Kidney (tissue), 14 donors: ENCODE results near the gene EHD4. TPM values are rescaled to one million over a fixed set of nuclear protein-coding genes. Genes with fewer than 3 reads are reported as not detected.

Experiments
- DNase-seq, 5 donors: peaks; one replicate each; pipeline ENCODE4 v3.0.0-alpha.2; 2013 to 2020
- FAIRE-seq: peaks from 2 replicates; lab custom pipeline; 2012; peaks lifted over from hg19 to GRCh38; lab: Jason Lieb, UNC
- H3K27ac ChIP-seq, 2 donors: one replicate each; pipeline ENCODE4 v1.7.0; 2013; ENCODE audit warnings: low read depth in 2 of 2, low read length in 2 of 2, inconsistent platforms in 1 of 2
- H3K27me3 ChIP-seq: one replicate; pipeline ENCODE4 v1.7.1; 2013; ENCODE audit warnings: low read length, inconsistent platforms; ENCODE audit not compliant: control insufficient read depth, insufficient read depth
- H3K36me3 ChIP-seq, 3 donors: one replicate each; pipeline versions ENCODE4 v1.7.0 to v1.7.1; 2013; ENCODE audit warnings: low read length in 3 of 3, control low read depth in 1 of 3, inconsistent platforms in 1 of 3; ENCODE audit not compliant: insufficient read depth in 3 of 3, control insufficient read depth in 2 of 3
- H3K4me1 ChIP-seq, 3 donors: one replicate each; pipeline versions ENCODE4 v1.7.0 to v1.7.1; 2013; ENCODE audit warnings: low read length in 3 of 3, inconsistent platforms in 1 of 3, low read depth in 1 of 3; ENCODE audit not compliant: control insufficient read depth in 2 of 3, insufficient read depth in 2 of 3
- H3K4me3 ChIP-seq, 3 donors: one replicate each; pipeline versions ENCODE4 v1.7.0 to v1.8.1; 2013; ENCODE audit warnings: low read length in 3 of 3, control low read depth in 1 of 3, inconsistent platforms in 1 of 3
- H3K9ac ChIP-seq, 3 donors: one replicate each; pipeline versions ENCODE4 v1.7.0 to v1.7.1; 2013; ENCODE audit warnings: low read length in 3 of 3, control low read depth in 1 of 3, inconsistent platforms in 1 of 3
- H3K9me3 ChIP-seq, 3 donors: one replicate each; pipeline versions ENCODE4 v1.7.0 to v1.7.1; 2013; ENCODE audit warnings: low read length in 3 of 3, control low read depth in 1 of 3, inconsistent platforms in 1 of 3; ENCODE audit not compliant: control insufficient read depth in 2 of 3, insufficient read depth in 1 of 3
- intact Hi-C: fragments of 100-400 bp; cut with DNase I; formaldehyde crosslinking; loops from one replicate; pipeline ENCODE4 v1.11.1; 2022
- polyA plus RNA-seq: library from polyadenylated mRNA; stranded (reverse); fragments of 350-450 nt; fragmentation: Illumina TruSeq; extraction: RNeasy Lipid Tissue Mini Kit (QIAGEN cat#74804); gene quantifications from one replicate; pipeline ENCODE4 v1.2.3, GENCODE V29; 2014; ENCODE audit warnings: low read depth, low replicate concordance; ENCODE audit not compliant: insufficient read depth
- total RNA-seq: library from RNA; stranded (reverse); fragmentation: NEBNext Ultra II Directional; extraction: Animal tissue kit (Norgen Biotek cat#: 25700); gene quantifications from one replicate; pipeline ENCODE4 v1.2.1, GENCODE V29; 2021
- TF ChIP-seq, protein P1 (sequence below): IDR thresholded peaks from 3 replicates; pipeline ENCODE4 v1.5.1; 2012; ENCODE audit warnings: mild to moderate bottlenecking, moderate library complexity, borderline replicate concordance; ENCODE audit not compliant: insufficient read depth; ENCODE audit errors: extremely low read depth
- donor health status: control.
- donor health status: control.
- donor health status: control.
- donor health status: control.
- donor health status: control.
- donor health status: DM: yes; HTN: yes; CAD: no.
- donor health status: Normal renal cell carcinoma (clear cell type).

The EHD4 gene
- total and polyA plus RNA-seq, 2 donors from 2014 or later = 15.7 to 38.5 TPM

DNA sequence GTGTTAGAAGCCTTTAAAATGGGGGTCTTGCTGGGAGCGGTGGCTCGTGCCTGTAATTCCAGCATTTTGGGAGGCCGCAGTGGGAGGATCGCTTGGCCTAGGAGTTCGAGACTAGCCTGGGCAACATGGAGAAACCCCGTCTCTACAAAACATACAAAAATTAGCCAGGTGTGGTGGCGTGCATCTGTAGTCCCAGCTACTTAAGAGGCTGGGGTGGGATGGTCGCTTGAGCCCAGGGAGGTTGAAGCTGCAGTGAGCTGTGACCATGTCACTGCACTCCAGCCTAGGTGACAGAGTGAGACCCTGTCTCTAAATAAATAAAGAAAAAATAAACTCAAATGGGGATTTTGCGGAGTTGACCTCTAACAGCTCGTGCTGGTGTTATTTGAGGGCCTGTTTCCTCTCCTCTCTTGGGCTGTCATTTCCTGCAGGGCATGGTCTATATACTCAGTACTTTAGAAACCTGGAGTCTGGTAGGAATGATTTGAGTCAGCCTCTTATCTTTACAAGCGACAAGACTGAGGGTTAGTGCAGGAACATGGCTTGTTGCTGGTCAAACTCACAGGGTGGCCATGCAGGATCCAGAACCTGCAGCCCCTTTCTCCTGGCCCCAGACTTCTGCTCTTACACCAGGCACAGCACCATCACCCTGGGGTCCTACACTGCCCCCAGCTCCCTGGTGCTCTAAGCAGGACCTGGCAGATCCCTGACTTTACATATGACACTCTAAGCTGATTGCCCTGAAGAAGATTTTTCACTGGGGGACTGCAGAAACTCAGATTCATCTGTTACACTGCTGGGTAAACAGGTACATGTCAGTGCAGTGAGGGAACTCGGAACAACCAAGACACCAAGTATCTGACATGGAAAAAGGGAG lies 15.1 kb downstream of the EHD4 start:
- Histone ChIP-seq H3K9me3 (no peaks in the 10 kb centered on the region), H3K27ac (no peak overlapping the region), H3K4me1 (peaks cover 0 to 17% (median 6%) of the 10 kb centered on the region in 3 donors), H3K9ac (no peak overlapping the region), H3K4me3 (no peak overlapping the region), H3K36me3 (peaks cover 0 to 3% (median 2%) of the 10 kb centered on the region in 3 donors), H3K27me3 (no peaks in the 10 kb centered on the region)
- TF ChIP-seq, protein P1, sequence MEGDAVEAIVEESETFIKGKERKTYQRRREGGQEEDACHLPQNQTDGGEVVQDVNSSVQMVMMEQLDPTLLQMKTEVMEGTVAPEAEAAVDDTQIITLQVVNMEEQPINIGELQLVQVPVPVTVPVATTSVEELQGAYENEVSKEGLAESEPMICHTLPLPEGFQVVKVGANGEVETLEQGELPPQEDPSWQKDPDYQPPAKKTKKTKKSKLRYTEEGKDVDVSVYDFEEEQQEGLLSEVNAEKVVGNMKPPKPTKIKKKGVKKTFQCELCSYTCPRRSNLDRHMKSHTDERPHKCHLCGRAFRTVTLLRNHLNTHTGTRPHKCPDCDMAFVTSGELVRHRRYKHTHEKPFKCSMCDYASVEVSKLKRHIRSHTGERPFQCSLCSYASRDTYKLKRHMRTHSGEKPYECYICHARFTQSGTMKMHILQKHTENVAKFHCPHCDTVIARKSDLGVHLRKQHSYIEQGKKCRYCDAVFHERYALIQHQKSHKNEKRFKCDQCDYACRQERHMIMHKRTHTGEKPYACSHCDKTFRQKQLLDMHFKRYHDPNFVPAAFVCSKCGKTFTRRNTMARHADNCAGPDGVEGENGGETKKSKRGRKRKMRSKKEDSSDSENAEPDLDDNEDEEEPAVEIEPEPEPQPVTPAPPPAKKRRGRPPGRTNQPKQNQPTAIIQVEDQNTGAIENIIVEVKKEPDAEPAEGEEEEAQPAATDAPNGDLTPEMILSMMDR = no peak
- no peak for FAIRE-seq
- intact Hi-C loops = no loop called here
- no peak for DNase-seq

DNA sequence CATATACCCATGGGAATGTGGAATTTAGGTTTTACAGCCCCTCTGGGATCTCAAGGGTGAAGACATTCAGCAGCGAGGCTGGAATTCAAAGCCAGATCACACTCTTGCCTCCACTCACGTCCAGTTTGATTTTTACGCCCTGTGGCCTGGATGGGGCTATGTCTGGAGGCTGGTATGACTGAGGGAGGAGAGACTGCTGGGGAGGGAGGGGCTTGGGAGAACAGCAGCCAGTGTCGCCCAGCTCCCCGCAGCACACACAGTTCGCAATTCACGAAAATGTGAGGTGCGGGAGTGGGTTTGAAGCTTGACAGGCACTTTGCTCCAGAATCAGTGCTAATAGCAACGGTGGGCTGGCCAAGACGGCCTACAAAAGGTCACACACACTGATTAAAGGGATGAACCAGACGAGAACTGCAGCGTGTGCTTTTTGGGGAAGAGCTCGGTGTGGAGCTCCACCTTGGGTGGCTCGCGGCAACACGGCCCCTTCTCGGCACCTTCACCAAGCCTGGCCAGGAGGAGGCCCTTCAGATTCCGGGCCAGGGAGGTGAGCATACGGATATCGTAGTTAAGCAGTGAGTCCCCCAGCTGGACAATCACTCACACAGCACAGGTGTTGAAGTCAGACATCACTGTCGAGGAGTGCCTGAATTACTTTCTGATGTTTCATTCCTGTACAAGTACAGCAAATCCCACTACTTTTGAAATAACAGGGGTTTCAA lies 16.4 kb downstream of the EHD4 start:
- FAIRE-seq (no peak), DNase-seq (peak in 3 of 5 donors; percentile 34 to 66 (median 65))
- peaks cover 0 to 16% (median 13%) of the 10 kb centered on the region in 3 donors for H3K4me1 ChIP-seq
- peak overlapping the region in 1 of 3 donors; percentile 33 for H3K4me3 ChIP-seq
- intact Hi-C loops = no loop called here
- no peak overlapping the region for H3K27ac ChIP-seq
- no peaks in the 10 kb centered on the region for H3K27me3 ChIP-seq
- TF ChIP-seq, protein P1 = peak; percentile 7
- H3K9me3 ChIP-seq = no peaks in the 10 kb centered on the region
- peak overlapping the region in 1 of 3 donors; percentile 47 for H3K9ac ChIP-seq
- peaks cover 0 to 5% (median 3%) of the 10 kb centered on the region in 3 donors for H3K36me3 ChIP-seq

DNA sequence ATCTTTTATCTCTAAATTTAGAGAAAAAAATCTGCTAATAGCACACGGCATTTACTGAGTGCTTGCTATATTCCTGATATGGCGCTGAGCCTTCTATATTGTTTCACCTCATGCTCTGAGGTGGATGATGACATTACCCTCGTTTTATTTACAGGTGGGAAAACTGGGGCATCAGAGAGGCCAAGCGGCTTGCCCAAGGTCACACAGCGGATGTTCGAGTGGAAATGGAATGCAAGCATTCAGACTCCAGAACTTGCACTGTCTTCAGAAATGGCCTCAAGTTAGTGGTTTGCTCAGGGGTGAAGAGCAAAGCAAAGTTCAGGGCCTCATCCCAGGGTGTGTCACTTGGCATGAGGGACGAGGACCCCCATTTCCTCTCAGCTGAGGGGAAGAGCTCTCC lies 17.3 kb downstream of the EHD4 start:
- Histone ChIP-seq H3K4me3 (no peak overlapping the region), H3K36me3 (peaks cover 0 to 5% (median 3%) of the 10 kb centered on the region in 3 donors), H3K9ac (peak overlapping the region in 1 of 3 donors; percentile 47), H3K27ac (no peak overlapping the region), H3K27me3 (no peaks in the 10 kb centered on the region), H3K9me3 (no peaks in the 10 kb centered on the region), H3K4me1 (peaks cover 0 to 20% (median 19%) of the 10 kb centered on the region in 3 donors)
- intact Hi-C loops = no loop called here
- no peak for FAIRE-seq
- TF ChIP-seq, protein P1 = no peak
- DNase-seq = no peak
